Thoracic aorta (tissue), 2 donors: Measurements from ENCODE around the gene ABHD14A. TPM values are rescaled to one million over a fixed set of nuclear protein-coding genes. Genes with fewer than 3 reads are reported as not detected.

Experiments used
- ATAC-seq: fragments of 150-250 bp; one replicate; pipeline ENCODE4 v1.8.0; 2017; ENCODE audit warnings: low read depth; ENCODE audit not compliant: insufficient number of reproducible peaks, low FRiP score
- DNase-seq: peaks from one replicate; pipeline ENCODE4 v3.0.0-alpha.2; 2020; ENCODE audit warnings: low spot score
- H3K27ac ChIP-seq, 2 donors: fragments of 200-600 bp; sonication (generic); 1 replicate in 1 of 2; 2 replicates in 1 of 2; pipeline ENCODE4 v1.5.1; 2016; ENCODE audit warnings: mild to moderate bottlenecking in 2 of 2, moderate library complexity in 2 of 2
- H3K27me3 ChIP-seq: fragments of 200-600 bp; sonication (generic); replicated peaks from 2 replicates; pipeline ENCODE4 v1.6.0; 2016; ENCODE audit warnings: mild to moderate bottlenecking; ENCODE audit not compliant: insufficient read depth
- H3K36me3 ChIP-seq: fragments of 200-600 bp; sonication (generic); one replicate; pipeline ENCODE4 v1.5.1; 2016
- H3K4me1 ChIP-seq, 2 donors: fragments of 200-600 bp; sonication (generic); 1 replicate in 1 of 2; 2 replicates in 1 of 2; pipeline versions ENCODE4 v1.5.1 to v1.6.0; 2016; ENCODE audit warnings: low read depth in 2 of 2, mild to moderate bottlenecking in 1 of 2; ENCODE audit not compliant: control insufficient read depth in 1 of 2
- H3K4me3 ChIP-seq: fragments of 200-600 bp; sonication (generic); 2 replicates; pipeline ENCODE4 v1.5.1; 2016; ENCODE audit warnings: mild to moderate bottlenecking
- H3K9me3 ChIP-seq: fragments of 200-600 bp; sonication (generic); 2 replicates; pipeline ENCODE4 v1.5.1; 2016
- total RNA-seq, 2 donors: library from RNA; depleted of rRNA; stranded (reverse); fragments of >200 nt; gene quantifications; one replicate each; pipeline versions ENCODE4 v1.1.0 to v1.2.3, GENCODE V29; 2016
- TF ChIP-seq, protein P1 (sequence below): fragments of 200-600 bp; sonication (generic); IDR thresholded peaks from one replicate; pipeline ENCODE4 v1.5.1; 2019; ENCODE audit warnings: antibody characterized with exemption

The ABHD14A gene
- total RNA-seq, 2 donors from 2014 or later: 9.7 to 24.0 TPM

DNA sequence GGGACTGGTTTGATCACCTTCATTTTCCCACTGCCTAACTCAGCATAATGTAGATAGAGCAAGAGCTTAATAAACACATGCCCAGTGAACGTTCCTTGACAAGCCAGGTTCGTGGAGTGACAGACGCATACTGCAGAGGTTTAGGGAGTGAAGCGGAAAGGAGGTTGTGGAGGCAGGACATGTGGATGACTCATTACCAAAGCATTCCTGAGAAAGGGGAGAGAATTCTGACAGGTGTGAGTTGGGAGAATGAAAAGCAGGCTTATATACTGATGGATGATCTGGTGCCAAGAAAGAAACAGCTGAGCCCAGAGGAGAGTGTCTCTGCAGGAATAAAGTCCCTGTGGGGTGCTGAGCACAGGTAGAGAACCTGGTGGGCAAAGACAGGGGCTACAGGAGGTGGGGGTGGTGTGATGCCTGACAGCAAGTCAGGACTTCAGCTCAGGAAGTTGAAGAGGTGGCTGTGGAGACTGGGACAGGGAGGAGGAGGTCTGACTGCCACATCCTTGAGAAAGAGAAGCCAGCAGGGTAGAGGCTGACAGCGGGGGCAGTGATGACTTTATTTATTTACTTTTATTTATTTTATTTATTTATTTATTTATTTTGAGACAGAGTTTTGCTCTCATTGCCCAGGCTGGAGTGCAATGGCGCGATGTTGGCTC is 23.2 kb downstream of the ABHD14A start:
- no peaks in the 10 kb centered on the region for H3K27me3 ChIP-seq
- H3K36me3 ChIP-seq: peaks cover 16% of the 10 kb centered on the region
- TF ChIP-seq, protein P1, sequence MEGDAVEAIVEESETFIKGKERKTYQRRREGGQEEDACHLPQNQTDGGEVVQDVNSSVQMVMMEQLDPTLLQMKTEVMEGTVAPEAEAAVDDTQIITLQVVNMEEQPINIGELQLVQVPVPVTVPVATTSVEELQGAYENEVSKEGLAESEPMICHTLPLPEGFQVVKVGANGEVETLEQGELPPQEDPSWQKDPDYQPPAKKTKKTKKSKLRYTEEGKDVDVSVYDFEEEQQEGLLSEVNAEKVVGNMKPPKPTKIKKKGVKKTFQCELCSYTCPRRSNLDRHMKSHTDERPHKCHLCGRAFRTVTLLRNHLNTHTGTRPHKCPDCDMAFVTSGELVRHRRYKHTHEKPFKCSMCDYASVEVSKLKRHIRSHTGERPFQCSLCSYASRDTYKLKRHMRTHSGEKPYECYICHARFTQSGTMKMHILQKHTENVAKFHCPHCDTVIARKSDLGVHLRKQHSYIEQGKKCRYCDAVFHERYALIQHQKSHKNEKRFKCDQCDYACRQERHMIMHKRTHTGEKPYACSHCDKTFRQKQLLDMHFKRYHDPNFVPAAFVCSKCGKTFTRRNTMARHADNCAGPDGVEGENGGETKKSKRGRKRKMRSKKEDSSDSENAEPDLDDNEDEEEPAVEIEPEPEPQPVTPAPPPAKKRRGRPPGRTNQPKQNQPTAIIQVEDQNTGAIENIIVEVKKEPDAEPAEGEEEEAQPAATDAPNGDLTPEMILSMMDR: no peak
- H3K4me1 ChIP-seq: peaks cover 12 to 19% of the 10 kb centered on the region in 2 donors
- H3K9me3 ChIP-seq: no peaks in the 10 kb centered on the region
- H3K27ac ChIP-seq: no peak overlapping the region
- H3K4me3 ChIP-seq: no peak overlapping the region
- DNase-seq (no peak), ATAC-seq (no peak)

DNA sequence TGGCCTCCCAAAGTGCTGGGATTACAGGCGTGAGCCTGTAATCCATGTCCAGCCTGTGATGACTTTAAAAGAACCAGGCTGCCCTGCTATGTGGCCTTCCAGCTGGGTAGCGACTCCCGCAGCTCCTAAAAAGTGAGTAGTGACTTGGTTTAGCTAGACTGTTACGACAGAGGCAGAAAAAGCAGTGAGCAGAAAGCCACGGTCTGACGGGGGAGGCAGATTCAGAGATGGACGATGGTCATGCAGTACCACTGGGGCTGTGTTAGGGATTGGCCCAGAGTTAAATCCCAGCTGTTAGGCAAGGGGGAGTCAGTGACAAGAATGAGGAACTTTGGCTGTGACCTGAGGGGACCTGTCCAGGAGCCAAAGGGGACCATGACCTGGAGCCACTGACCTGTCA is 23.9 kb downstream of the ABHD14A start:
- Histone ChIP-seq H3K4me3 (no peak overlapping the region), H3K36me3 (peaks cover 11% of the 10 kb centered on the region)
- DNase-seq: no peak

DNA sequence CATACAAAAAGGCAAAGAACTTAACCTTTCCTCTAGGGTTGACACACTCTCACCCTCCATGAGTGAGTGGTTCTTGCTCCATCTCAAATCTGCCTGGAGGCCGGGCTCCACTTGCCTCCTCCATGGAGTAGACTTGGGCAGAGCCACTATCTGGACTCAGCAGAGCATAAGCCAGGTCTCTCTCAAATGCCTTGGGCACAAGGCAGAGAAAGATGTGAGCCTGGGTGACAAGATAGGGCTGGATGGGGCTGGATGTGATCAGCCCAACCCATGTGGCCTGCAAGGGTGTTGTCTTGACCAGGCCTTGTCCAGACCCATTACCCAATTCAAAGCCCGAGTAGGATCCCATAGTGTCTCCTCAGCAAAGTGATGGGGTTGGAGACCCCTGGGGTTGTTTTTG is 25.0 kb downstream of the ABHD14A start:
- H3K4me1 ChIP-seq: peaks cover 4 to 10% of the 10 kb centered on the region in 2 donors
- no peak for ATAC-seq
- no peaks in the 10 kb centered on the region for H3K9me3 ChIP-seq
- DNase-seq: no peak
- no peaks in the 10 kb centered on the region for H3K27me3 ChIP-seq
- H3K4me3 ChIP-seq: no peak overlapping the region
- H3K27ac ChIP-seq: no peak overlapping the region
- TF ChIP-seq, protein P1: no peak
- H3K36me3 ChIP-seq: peaks cover 1% of the 10 kb centered on the region

More for the DNA sequence above, 23.9 kb downstream of the ABHD14A start:
- TF ChIP-seq, protein P1: no peak
- ATAC-seq: no peak
- H3K27ac ChIP-seq: no peak overlapping the region
- H3K27me3 ChIP-seq: no peaks in the 10 kb centered on the region
- no peaks in the 10 kb centered on the region for H3K9me3 ChIP-seq
- peaks cover 8 to 15% of the 10 kb centered on the region in 2 donors for H3K4me1 ChIP-seq

DNA sequence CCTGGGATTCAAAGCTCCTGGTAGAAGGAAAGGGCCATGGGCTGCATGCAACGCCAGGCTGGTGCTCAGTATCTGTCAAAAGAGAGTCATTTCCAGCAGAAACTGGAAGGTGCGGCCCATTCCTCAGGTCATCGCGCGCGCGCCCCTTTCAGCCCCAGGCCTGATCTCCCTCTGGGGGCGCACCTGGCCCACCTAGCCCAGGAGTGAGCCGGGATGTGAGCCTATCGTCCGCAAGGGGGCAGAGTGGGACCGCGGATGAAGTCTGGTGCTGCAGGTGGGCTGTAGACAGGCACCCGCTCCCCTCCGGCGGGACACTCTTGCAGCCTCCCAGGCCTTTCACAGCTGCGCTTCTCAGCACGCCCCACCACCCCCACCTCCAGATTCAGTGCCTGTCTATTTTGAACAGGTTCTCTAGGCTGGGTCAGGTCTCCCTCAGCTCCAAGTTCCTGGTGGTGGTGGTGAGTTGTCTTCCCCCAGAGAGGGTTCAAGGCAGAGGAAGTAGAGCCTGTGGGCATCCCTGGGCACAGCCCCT is 26.6 kb downstream of the ABHD14A start:
- no peak overlapping the region for H3K4me3 ChIP-seq
- ATAC-seq: no peak
- TF ChIP-seq, protein P1: peak; percentile 92
- H3K27ac ChIP-seq: no peak overlapping the region
- H3K27me3 ChIP-seq: no peaks in the 10 kb centered on the region
- H3K36me3 ChIP-seq: no peaks in the 10 kb centered on the region
- no peaks in the 10 kb centered on the region for H3K9me3 ChIP-seq
- no peak for DNase-seq
- peaks cover 9 to 22% of the 10 kb centered on the region in 2 donors for H3K4me1 ChIP-seq

DNA sequence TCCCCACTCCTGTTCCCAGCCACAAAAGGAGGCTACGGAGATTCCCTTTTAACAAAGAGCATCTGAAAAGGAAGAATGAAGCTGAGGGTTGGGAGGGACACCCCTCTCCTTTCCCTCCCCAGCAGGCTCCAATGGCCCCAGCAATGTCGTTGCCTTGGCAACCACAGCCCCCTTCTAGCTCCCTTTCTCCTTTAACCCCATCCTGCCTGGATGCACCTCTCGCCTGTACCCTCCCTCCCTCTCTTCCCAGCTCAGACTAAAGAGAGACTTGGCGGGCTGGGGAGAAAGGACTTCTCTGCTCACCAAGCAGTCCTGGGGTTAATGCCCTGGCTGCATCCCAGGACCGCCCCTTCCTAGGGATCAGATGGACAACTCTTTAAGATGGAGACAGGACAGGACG is 27.9 kb downstream of the ABHD14A start:
- no peaks in the 10 kb centered on the region for H3K36me3 ChIP-seq
- no peaks in the 10 kb centered on the region for H3K27me3 ChIP-seq
- TF ChIP-seq, protein P1: no peak
- DNase-seq: no peak
- H3K27ac ChIP-seq: no peak overlapping the region
- H3K9me3 ChIP-seq: no peaks in the 10 kb centered on the region
- no peak overlapping the region for H3K4me3 ChIP-seq
- no peak for ATAC-seq
- peaks cover 9 to 22% of the 10 kb centered on the region in 2 donors for H3K4me1 ChIP-seq
